ENCODE results near the gene ATG4A.

ATG4A gene

GRCh38 chrX:108123591-108124366 is 32.2 kb downstream of the ATG4A start:
- DNase-seq, result no peak

DNA sequence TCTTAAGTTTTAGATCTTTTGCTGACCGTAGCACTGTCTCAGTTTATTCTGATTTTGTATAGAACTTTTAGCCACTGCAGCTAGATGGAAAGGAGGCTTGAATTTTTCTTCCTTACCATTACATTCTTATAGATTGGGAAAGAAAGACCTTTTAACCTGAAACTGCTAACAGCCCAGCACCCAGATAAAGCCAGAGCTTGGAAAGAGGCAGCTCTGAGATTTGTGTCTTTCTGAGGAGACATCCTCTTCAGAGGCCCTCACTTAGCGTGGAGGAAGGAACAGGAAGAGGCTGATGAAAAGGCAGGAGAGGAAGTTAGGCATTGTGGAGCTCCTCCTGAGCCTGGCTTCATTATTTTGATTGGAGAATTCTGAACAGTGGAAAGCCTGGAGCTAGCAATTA is 35.1 kb downstream of the ATG4A start:
- DNase-seq, result no peak

DNA sequence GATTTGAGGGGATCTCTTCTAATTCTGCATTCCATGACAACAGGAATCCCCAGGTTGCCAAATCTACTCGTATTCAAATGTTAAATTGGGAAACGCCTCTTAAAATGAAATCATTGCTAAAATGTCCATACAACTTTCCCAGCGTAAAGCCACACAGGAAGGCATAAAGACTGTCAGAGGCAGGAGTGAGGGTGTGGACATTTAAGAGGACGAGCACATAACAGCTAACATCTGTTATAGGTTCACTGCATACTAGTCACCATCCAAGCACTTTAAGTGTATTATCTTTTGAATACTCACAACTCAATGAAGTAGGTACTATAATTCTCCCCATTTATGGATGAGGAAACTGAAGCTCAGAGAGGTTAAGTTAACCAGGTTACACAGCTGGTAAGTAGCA is 35.6 kb downstream of the ATG4A start:
- DNase-seq, result no peak

DNA sequence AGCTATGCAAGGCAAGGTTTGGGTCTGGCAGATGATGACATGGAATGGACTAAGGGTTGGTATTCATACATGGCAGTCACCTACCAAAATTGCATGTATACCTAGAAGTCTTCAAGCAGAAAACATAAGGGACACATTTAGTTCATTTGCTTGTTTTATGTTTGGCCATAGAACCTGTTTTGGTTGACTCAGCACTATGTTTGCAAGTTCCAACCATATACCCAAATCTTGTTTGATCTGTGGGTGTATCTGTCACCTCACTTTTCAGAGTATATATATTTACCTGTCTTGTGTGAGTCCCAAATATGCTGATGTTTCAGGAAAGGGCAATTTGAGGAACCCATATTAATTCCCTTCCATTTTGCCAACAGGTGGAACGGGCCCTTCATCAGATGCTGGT is 39.3 kb downstream of the ATG4A start:
- no peak for DNase-seq

- DNase-seq, result no peak
Observed at GRCh38 chrX:108131471-108131870, 39.9 kb downstream of the ATG4A start.

DNA sequence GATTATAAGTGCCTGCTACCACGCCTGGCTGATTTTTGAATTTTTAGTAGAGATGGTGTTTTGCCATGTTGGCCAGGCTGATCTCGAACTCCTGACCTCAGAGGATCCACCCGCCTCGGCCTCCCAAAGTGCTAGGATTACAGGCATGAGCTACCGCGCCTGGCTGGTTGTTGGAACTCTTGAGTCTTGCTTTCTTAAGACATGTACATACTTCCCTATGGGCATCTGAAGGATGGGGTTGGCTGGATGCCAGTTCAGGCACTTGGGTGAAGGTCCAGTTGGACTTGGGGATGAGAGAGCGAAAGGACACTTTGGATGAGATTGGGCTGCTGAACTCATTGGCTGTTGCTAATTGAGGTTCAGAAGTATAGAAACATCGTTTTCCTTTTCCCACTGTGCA is 40.5 kb downstream of the ATG4A start:
- no peak for DNase-seq

- no peak for DNase-seq
Observed at GRCh38 chrX:108132876-108133275, 41.3 kb downstream of the ATG4A start.

DNA sequence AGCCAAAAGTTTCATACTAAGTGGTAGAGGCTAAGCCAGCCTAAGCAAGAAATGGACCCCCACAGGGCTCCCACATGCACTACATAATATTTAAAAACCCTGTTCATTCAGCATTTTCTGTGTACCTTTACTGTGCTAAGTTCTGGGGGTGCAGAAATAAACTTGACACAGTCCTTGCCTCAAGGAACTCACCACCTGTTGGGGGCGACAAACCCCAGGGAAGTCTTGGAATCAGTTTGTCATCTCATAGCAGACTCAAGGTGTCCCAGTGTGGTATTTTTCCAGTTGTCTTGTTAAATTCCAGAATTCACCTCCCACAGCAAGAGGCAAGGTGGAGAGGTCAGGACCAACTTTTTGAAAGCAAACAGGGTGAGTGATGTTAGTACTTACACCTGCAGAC is 43.1 kb downstream of the ATG4A start:
- no peak for DNase-seq

DNA sequence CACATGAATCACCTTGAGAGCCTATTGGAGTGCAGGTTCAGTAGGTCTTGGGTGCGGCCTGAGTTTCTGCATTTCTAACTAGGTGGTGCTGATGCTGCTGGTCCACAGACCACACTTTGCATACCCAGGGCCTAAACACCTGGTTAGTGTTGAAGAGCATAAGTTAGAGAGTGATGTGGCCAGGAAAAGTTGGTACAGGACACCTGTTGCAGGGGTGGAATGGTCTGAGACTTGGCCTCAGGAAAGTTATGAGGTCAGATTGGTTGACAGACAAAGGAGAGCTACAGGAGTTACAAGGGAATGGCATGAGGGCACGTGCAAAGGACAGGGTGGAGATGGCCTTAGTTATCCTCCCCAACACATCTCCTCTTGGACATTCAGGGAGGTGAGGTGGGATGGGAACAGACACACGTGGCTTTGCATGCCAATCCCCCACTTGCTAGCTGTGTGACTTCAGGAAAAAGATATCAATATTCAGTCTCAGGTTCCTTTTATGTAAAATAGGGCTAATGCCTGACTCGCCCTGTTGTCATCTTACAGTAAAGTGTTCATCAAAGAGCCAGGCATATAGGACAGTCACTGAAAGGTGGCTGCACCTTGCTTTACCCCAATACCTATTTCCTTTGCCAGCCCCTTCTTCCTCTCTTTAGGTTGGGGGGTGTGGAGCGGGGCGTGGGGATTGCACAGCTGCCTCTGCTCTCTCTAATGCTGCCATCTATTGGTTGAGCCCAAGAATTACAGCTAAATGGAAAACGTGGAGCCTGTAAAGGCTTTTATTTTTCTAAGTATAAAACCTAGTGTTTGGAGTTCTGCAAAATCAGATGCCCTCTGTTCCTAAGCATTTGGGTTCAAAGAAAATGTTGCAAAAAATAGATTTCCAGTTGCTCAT is 47.5 kb downstream of the ATG4A start:
- no peak for DNase-seq

DNA sequence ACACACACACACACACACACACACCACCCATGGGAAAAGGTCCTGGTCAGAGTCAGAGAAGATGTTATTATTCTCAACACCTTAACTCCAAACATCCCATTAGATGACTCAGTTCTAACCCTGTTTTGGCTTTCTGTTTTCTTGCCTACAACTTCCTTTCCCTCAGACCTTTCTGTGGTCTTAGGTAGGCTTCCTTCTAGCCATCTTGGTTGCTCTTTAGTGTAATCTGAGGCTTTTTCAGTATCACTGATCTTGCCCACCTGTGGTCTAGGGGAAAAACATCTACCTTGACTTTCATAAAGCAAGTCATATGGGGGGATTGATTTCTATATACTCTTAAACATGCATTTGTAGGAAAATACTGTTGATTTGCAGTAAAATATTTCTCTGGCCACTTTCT is 56.9 kb downstream of the ATG4A start:
- DNase-seq, result no peak

DNA sequence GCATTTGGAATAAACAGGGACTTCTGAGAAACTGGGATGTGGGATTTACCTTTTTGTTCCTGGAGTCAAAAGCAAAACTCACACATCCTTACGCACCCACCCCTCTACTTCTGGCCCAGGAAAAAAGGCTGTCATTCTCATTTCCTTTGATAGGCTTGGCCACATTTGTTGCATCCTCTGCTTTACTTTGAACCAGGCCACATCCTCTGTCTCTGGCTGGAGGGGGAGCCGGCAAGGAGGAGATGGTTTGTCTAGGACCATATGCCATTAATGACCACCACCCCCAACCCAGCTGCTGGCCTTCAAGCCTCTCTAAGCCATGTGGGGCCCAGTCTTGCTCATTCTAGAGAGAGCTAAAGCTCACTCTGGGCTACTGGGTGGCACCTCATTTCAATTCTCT is 64.5 kb downstream of the ATG4A start:
- no peak for DNase-seq

DNA sequence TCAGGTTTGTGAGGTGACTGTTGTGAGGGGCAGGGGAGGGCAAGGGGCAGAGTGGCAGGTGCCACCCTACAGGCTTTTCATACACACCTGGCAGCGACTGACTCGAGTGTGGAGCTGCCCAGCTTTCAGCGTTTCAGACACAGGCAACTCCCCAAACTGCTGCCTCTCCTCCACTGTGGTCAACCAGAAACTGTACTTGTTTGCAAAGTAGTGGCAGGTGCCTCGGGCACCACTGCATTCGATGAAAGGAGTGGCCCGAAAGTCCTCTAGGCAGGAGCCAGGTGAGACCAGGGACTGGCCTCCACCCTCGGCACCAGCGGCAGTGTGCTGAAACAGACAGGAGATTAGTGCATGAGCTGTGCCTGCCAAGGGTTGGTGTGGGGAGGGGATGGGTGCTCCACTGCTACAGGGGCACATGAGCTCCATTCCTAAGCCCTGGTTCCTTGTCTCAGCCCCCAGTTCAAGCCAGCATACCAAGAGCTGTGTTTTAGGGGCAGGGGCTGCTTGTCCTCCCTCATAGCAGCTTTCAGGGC is 65.4 kb downstream of the ATG4A start:
- no peak for DNase-seq

DNA sequence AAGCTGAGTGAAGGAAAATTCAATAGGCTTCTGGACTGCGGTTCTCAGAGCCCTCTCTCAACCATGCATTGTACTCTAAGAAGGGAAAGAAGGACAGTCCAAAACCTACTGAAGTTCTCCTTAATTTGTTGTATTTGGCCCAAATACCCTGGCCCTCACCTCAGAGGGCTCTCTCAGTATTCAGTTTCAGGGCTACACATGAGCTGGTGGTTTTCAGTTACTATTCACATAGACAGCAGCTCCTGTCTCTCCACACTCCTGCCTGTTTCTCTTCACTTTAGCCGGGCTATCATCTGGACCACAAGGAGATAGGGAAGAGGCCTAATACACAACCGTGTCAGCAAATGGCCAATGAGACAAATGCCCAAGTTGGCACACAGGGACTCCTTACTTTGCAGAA is 66.0 kb downstream of the ATG4A start:
- no peak for DNase-seq

DNA sequence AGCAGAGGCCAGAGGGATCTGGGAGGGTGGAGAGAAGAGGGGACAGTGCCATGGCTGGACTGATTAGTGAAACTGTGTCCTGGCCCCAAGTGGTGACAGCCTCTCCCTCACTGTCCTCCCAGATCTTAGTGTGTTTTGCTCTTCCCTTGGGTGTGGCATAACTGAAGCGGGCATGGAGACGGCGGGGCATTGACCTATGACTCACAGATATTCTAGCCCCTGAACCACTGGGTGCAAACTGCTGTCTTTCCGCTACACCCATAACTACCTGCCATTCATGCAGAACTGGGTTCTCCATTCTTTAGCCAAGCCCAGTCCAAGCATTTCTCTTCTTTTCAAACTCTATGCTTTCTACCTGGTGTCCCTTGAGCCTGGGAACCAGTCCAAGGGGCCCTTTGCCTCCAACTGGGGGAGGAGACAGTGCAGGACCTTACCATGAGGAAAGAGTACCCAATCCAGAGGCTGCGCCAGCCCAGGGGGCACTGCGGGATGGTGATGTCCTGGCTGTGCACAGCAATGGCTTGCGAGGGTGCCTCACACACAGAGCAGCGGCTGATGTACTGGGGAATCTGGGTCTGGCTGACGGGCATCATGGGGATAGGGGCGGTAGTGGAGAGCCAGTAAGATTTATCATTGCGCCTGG is 67.6 kb downstream of the ATG4A start:
- no peak for DNase-seq

GRCh38 chrX:108160309-108160708 is 68.7 kb downstream of the ATG4A start:
- no peak for DNase-seq

GRCh38 chrX:108162265-108162664 is 70.7 kb downstream of the ATG4A start:
- DNase-seq, result no peak

GRCh38 chrX:108163333-108164082 is 71.9 kb downstream of the ATG4A start:
- no peak for DNase-seq

DNA sequence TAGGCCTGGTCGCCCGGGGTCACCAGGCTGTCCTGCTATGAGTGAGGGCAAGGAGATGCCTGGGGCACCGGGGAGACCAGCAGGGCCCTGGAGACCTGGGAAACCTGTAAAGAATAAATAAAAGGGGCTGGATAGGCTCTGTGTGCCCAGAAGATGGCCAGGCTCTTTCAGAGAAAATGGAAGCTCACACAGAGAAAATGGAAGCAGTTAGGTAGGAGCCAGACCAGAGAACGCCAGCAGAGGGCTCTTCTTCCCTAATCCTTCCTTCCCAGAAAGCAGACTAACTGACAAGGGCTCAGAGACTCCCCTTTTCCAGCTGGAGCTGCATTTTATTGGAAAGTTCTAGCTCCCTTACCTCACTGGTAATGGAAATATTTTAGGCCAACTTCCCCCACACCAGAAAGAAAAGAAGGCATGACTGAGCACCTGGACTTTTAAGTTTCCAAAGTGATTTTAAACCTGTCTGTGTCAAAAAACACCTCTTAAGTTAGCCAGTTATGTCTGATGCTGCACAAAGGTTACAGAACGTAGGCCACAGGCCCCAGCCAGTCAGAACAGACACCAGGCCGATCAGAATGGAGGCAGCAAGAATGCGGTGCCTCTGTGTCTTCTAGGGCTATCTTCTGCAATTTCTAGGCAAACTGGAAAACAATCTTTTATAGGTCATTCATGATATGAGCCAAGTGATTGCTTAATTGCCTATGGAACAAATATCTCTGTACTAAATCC is 74.0 kb downstream of the ATG4A start:
- DNase-seq, result peak; percentile 43

GRCh38 chrX:108167211-108167872 is 75.8 kb downstream of the ATG4A start:
- DNase-seq, result no peak

- DNase-seq, result no peak
Observed at GRCh38 chrX:108168961-108169740, 77.6 kb downstream of the ATG4A start.

DNA sequence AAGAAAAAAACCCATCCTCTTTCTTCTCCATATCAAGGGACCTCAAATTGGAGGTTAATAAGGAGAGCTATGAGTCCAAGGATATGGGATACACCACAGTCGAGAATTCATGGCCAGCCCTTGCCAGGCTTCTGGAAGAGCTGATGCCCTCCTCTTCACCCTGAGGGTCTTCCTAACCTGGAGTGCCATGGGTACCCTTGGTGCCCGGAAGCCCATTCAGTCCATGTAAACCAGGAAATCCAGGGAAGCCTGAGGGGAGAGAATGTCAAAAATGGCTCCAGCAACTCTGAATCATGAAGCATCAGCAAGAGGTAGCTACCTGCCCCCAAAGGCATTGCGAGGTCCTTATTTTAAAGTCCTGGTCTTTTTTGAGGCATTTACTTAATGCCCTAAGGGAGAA is 78.2 kb downstream of the ATG4A start:
- no peak for DNase-seq

Data from right hindlimb (tissue), 1 donor.